ENCODE results near the gene SPATS2.

The SPATS2 gene

GRCh38 chr12:49397000-49397399 is 29.7 kb downstream of the SPATS2 start:
- no peaks in the 10 kb centered on the region; a peak in 1 of 3 replicates for H3K36me3 ChIP-seq (ENCODE audit: control insufficient read depth in 2 of 2, insufficient read depth in 1 of 2, low read length in 2 of 2)
- no peaks in the 10 kb centered on the region for H3K4me1 ChIP-seq (ENCODE audit: control insufficient read depth, insufficient read depth, low read length)
- CTCF ChIA-PET, result interaction anchor here (1.0 to 1.3 kb wide), 3 partner anchors 9 to 39 kb away, joined by 3 to 6 read pairs (median 4); no protein-coding TSS in a partner anchor
- no peaks in the 10 kb centered on the region for H3K9me3 ChIP-seq (ENCODE audit: control insufficient read depth, insufficient read depth, low read depth, low read length)
- no peak overlapping the region for H3K4me3 ChIP-seq (ENCODE audit: low read depth, low read length)
- POLR2A ChIA-PET, result interaction anchor here (0.6 to 1.6 kb wide), 3 partner anchors 10 to 52 kb away, joined by 4 to 9 read pairs (median 8); partner anchors contain the start of gene SPATS2
- no peak overlapping the region for H3K27ac ChIP-seq (ENCODE audit: extremely low read depth, low read depth, low read length)
- TF ChIP-seq ZNF433 (tag by site-specific recombination; IDR thresholded peaks at IDR 0.05; ENCODE audit: low read depth), result no peak
- no peak for TF ChIP-seq ELK4 (IDR thresholded peaks at IDR 0.05; ENCODE audit: borderline replicate concordance, low read depth, low read length)
- no peak for TF ChIP-seq ZNF580 (tag by site-specific recombination; IDR thresholded peaks at IDR 0.05)
- TF ChIP-seq ZNF302 (tag by site-specific recombination; IDR thresholded peaks at IDR 0.05; ENCODE audit: low read depth), result no peak
- TF ChIP-seq ZNF354C (tag by site-specific recombination; IDR thresholded peaks at IDR 0.05; ENCODE audit: borderline replicate concordance, low read depth), result no peak
- no peak for TF ChIP-seq PRDM1 (tag by site-specific recombination; IDR thresholded peaks at IDR 0.05)
- TF ChIP-seq YY2 (tag by site-specific recombination; IDR thresholded peaks at IDR 0.05), result no peak
- no peak for TF ChIP-seq HOXD13 (CRISPR knock-in tag; IDR thresholded peaks at IDR 0.05; ENCODE audit: borderline replicate concordance)
- TF ChIP-seq ZNF274 (IDR thresholded peaks at IDR 0.05; ENCODE audit: low read length), result no peak
- no peak for TF ChIP-seq ZNF274 (tag by site-specific recombination; IDR thresholded peaks at IDR 0.05; ENCODE audit: borderline replicate concordance)
- no peak for TF ChIP-seq ZNF660 (tag by site-specific recombination; IDR thresholded peaks at IDR 0.05)
- TF ChIP-seq ZNF777 (tag by site-specific recombination; IDR thresholded peaks at IDR 0.05; ENCODE audit: borderline replicate concordance), result no peak
- no peak for TF ChIP-seq FEZF1 (tag by site-specific recombination; IDR thresholded peaks at IDR 0.05)
- no peak for TF ChIP-seq ZBTB49 (tag by site-specific recombination; IDR thresholded peaks at IDR 0.05; ENCODE audit: low read depth)
- no peak for TF ChIP-seq ZNF658 (tag by site-specific recombination; IDR thresholded peaks at IDR 0.05)
- TF ChIP-seq ZNF341 (tag by site-specific recombination; IDR thresholded peaks at IDR 0.05; ENCODE audit: low read depth), result no peak
- no peak for TF ChIP-seq ZNF558 (tag by site-specific recombination; IDR thresholded peaks at IDR 0.05)
- no peak for TF ChIP-seq PATZ1 (tag by site-specific recombination; IDR thresholded peaks at IDR 0.05)
- no peak for TF ChIP-seq AEBP2 (tag by site-specific recombination; IDR thresholded peaks at IDR 0.05; ENCODE audit: borderline replicate concordance)
